Mesenteric fat pad (tissue), 1 donor: ENCODE results near the gene ZBP1. TPM values are rescaled to one million over a fixed set of nuclear protein-coding genes. Genes with fewer than 3 reads are reported as not detected.
A peak's percentile ranks its signal among the peaks of the same experiment; 100 is the strongest.

Experiments used
- DNase-seq: peaks from one replicate; pipeline ENCODE4 v3.0.0-alpha.2; 2020; ENCODE audit warnings: low spot score
- total RNA-seq: library from RNA; stranded (reverse); fragmentation: NEBNext Ultra II Directional; extraction: Animal tissue kit (Norgen Biotek cat#: 25700); gene quantifications from one replicate; pipeline ENCODE4 v1.2.1, GENCODE V29; 2021
- donor health status: DM: yes; HTN: yes; CAD: no.

The ZBP1 gene
- total RNA-seq, 1 donor from 2014 or later: 0.26 TPM

GRCh38 chr20:57561356-57562279 is 58.6 kb downstream of the ZBP1 start:
- no peak for DNase-seq

GRCh38 chr20:57560554-57561355 is 59.5 kb downstream of the ZBP1 start, which contains the start of gene PCK1:
TSS of gene PCK1 (plus strand) at chr20:57561110. CDS start at chr20:57561412, 302 bp downstream.
- no peak for DNase-seq

DNA sequence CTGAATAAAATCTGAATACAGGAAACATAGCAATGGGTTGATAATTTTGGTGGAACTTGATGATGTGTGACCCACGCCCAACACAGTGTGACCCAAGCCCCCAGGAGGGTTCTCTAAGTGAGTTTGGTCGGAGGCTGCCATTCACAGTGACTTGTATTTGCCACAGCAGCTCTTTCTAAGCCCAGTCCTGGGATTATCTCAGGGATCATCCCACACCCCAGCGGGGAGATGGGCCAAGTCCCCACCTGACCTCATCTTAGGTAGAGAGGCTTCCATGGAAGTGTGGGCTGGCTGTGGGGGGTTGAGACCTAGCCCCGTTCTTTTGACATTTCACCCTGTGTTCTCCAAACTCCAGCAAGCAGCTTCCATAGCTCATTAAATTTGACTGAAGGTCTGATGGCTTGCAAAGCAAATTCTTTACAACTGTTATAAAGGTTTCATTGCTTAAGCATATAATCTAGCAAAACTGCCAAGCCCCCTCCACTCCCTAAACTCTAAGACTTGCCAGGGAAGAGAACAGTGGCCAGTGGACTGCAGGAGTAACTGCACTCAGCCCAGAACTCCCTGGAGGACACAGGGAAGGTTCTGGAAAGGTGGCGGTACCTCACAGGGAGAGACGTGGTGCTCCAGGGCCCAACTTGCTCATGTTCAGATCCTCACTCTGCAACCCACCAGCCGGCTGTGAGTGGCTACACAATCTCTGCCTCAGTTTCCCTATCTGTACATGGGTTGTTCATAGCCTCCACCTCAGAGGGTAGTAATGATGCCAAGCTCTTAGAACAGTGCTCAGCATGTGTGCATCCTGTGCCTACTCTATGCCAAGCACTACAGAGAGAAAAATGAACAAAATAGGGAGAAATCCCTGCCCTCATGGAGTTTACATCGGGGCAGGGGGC is 60.3 kb downstream of the ZBP1 start:
- peak; percentile 24 for DNase-seq

- DNase-seq: no peak
Observed at GRCh38 chr20:57559289-57559634, 61.0 kb downstream of the ZBP1 start.

- DNase-seq: peak; percentile 75
Observed at GRCh38 chr20:57558614-57559288, 61.5 kb downstream of the ZBP1 start.

GRCh38 chr20:57557926-57558613 is 62.2 kb downstream of the ZBP1 start:
- DNase-seq: no peak

DNA sequence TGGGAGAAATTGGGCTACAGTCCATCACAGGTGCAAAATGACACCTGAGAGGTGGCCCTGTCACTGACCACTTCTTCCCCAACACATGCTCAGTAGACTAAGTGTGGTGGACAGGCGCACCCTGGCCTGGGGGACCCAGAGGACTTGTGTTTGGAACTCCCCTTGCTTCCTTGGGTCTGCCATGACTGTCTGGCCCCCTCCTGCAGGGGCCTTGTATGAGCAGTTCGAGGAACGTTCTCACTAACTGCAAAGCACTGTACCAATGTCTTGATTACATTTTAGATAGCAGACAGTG is 63.3 kb downstream of the ZBP1 start:
- no peak for DNase-seq

- DNase-seq: peak; percentile 51
Observed at GRCh38 chr20:57555457-57556184, 64.6 kb downstream of the ZBP1 start.

Other genes starting within 250 kb of the ZBP1 start
- gene RBM38, start 229.0 kb downstream of the ZBP1 start, total RNA-seq: 16.9 TPM
- gene CTCFL, start 95.3 kb downstream of the ZBP1 start, total RNA-seq: 0.16 TPM
- gene PCK1, start 59.3 kb downstream of the ZBP1 start, total RNA-seq: 331 TPM
- gene PMEPA1, start 89.6 kb upstream of the ZBP1 start, total RNA-seq: 90.0 TPM